Ascending aorta (tissue), 2 donors: ENCODE measurements around the gene COQ8A. TPM values are rescaled to one million over a fixed set of nuclear protein-coding genes. Genes with fewer than 3 reads are reported as not detected.

Experiments used
- DNase-seq, 2 donors: peaks; one replicate each; pipeline ENCODE4 v3.0.0-alpha.2; 2019; ENCODE audit warnings: low spot score in 2 of 2
- H3K27ac ChIP-seq, 2 donors: fragments of 200-600 bp; sonication (generic); one replicate each; pipeline ENCODE4 v1.5.1; 2016 to 2017; ENCODE audit warnings: mild to moderate bottlenecking in 1 of 2
- H3K27me3 ChIP-seq: fragments of 200-600 bp; sonication (generic); one replicate; pipeline ENCODE4 v1.5.1; 2017
- H3K36me3 ChIP-seq, 2 donors: fragments of 200-600 bp; sonication (generic); one replicate each; pipeline ENCODE4 v1.5.1; 2016
- H3K4me1 ChIP-seq, 2 donors: fragments of 200-600 bp; sonication (generic); one replicate each; pipeline ENCODE4 v1.5.1; 2016 to 2017; ENCODE audit warnings: mild to moderate bottlenecking in 1 of 2
- H3K4me3 ChIP-seq, 2 donors: fragments of 200-600 bp; sonication (generic); one replicate each; pipeline ENCODE4 v1.5.1; 2016 to 2017; ENCODE audit warnings: mild to moderate bottlenecking in 1 of 2
- H3K9me3 ChIP-seq, 2 donors: fragments of 200-600 bp; sonication (generic); one replicate each; pipeline ENCODE4 v1.5.1; 2016
- CTCF ChIP-seq, 3 experiments: fragments of 200-600 bp in 2 of 3; fragments of 450-650 bp in 1 of 3; sonication (generic) in 2 of 3; IDR thresholded peaks; one replicate each; pipeline ENCODE4 v1.5.1; 2016 to 2019; ENCODE audit warnings: antibody characterized with exemption in 3 of 3, mild to moderate bottlenecking in 1 of 3, moderate library complexity in 1 of 3
- intact Hi-C: fragments of 100-400 bp; cut with DNase I; formaldehyde crosslinking; loops from one replicate; pipeline ENCODE4 v1.15.1; 2023
- total RNA-seq: library from RNA; depleted of rRNA; stranded (reverse); fragments of >200 nt; gene quantifications from one replicate; pipeline ENCODE4 v1.1.0, GENCODE V29; 2016

COQ8A gene
- total RNA-seq, 1 donor from 2014 or later = 42.4 TPM

- Histone ChIP-seq H3K4me1 (no peaks in the 10 kb centered on the region), H3K9me3 (no peaks in the 10 kb centered on the region), H3K36me3 (peaks cover 4 to 9% of the 10 kb centered on the region in 2 donors), H3K4me3 (no peak overlapping the region), H3K27me3 (no peaks in the 10 kb centered on the region), H3K27ac (no peak overlapping the region)
- TF ChIP-seq CTCF (IDR thresholded peaks at IDR 0.05) = no peak
- DNase-seq = no peak
- intact Hi-C loops = no loop called here
These were observed 69.8 kb downstream of the COQ8A start for GRCh38 chr1:227009937-227010336.

- no peak for DNase-seq
- Histone ChIP-seq H3K27ac (no peak overlapping the region), H3K9me3 (no peaks in the 10 kb centered on the region), H3K4me3 (no peak overlapping the region), H3K27me3 (no peaks in the 10 kb centered on the region), H3K36me3 (peaks cover 4 to 14% of the 10 kb centered on the region in 2 donors), H3K4me1 (no peaks in the 10 kb centered on the region)
- intact Hi-C loops = no loop called here
- no peak for TF ChIP-seq CTCF (IDR thresholded peaks at IDR 0.05)
These were observed 70.6 kb downstream of the COQ8A start for GRCh38 chr1:227010645-227011044.

- Histone ChIP-seq H3K4me3 (no peak overlapping the region), H3K9me3 (no peaks in the 10 kb centered on the region), H3K27ac (no peak overlapping the region), H3K36me3 (peaks cover 17 to 36% of the 10 kb centered on the region in 2 donors), H3K4me1 (no peaks in the 10 kb centered on the region), H3K27me3 (no peaks in the 10 kb centered on the region)
- intact Hi-C loops = no loop called here
- no peak for DNase-seq
- TF ChIP-seq CTCF (IDR thresholded peaks at IDR 0.05) = no peak
These were observed 76.9 kb downstream of the COQ8A start for GRCh38 chr1:227016990-227017389.

- no peak overlapping the region for H3K4me3 ChIP-seq
- H3K4me1 ChIP-seq = no peaks in the 10 kb centered on the region
- no peak overlapping the region for H3K27ac ChIP-seq
- peaks cover 24 to 30% of the 10 kb centered on the region in 2 donors for H3K36me3 ChIP-seq
- intact Hi-C loops = no loop called here
- no peak for DNase-seq
- H3K27me3 ChIP-seq = no peaks in the 10 kb centered on the region
- TF ChIP-seq CTCF (IDR thresholded peaks at IDR 0.05) = no peak
- H3K9me3 ChIP-seq = no peaks in the 10 kb centered on the region
These were observed 92.3 kb downstream of the COQ8A start for GRCh38 chr1:227032396-227032795.

- TF ChIP-seq CTCF (IDR thresholded peaks at IDR 0.05) = no peak
- intact Hi-C loops = no loop called here
- peaks cover 17 to 27% of the 10 kb centered on the region in 2 donors for H3K36me3 ChIP-seq
- no peaks in the 10 kb centered on the region for H3K4me1 ChIP-seq
- no peak overlapping the region for H3K27ac ChIP-seq
- no peaks in the 10 kb centered on the region for H3K27me3 ChIP-seq
- H3K9me3 ChIP-seq = no peaks in the 10 kb centered on the region
- H3K4me3 ChIP-seq = no peak overlapping the region
- no peak for DNase-seq
These were observed 93.8 kb downstream of the COQ8A start for GRCh38 chr1:227033880-227034279.

GRCh38 chr1:227035316-227035715 is 95.2 kb downstream of the COQ8A start:
- intact Hi-C loops = no loop called here
- Histone ChIP-seq H3K9me3 (no peaks in the 10 kb centered on the region), H3K36me3 (peaks cover 17 to 30% of the 10 kb centered on the region in 2 donors)

More at GRCh38 chr1:227035316-227035715, 95.2 kb downstream of the COQ8A start:
- Histone ChIP-seq H3K27ac (no peak overlapping the region), H3K4me3 (no peak overlapping the region), H3K27me3 (no peaks in the 10 kb centered on the region), H3K4me1 (no peaks in the 10 kb centered on the region)
- TF ChIP-seq CTCF (IDR thresholded peaks at IDR 0.05) = no peak
- no peak for DNase-seq
